ENCODE results near the gene CCDC142. TPM values are rescaled to one million over a fixed set of nuclear protein-coding genes. Genes with fewer than 3 reads are reported as not detected.
"Not testable (repeated sequence)": the region's sequence is repeated elsewhere in the genome, so short reads cannot be mapped to it uniquely, and the experiment has no call there.

CCDC142 gene
- total and polyA plus RNA-seq, 3 donors from 2014 or later: 15.5 to 30.2 (median 29.4) TPM

DNA sequence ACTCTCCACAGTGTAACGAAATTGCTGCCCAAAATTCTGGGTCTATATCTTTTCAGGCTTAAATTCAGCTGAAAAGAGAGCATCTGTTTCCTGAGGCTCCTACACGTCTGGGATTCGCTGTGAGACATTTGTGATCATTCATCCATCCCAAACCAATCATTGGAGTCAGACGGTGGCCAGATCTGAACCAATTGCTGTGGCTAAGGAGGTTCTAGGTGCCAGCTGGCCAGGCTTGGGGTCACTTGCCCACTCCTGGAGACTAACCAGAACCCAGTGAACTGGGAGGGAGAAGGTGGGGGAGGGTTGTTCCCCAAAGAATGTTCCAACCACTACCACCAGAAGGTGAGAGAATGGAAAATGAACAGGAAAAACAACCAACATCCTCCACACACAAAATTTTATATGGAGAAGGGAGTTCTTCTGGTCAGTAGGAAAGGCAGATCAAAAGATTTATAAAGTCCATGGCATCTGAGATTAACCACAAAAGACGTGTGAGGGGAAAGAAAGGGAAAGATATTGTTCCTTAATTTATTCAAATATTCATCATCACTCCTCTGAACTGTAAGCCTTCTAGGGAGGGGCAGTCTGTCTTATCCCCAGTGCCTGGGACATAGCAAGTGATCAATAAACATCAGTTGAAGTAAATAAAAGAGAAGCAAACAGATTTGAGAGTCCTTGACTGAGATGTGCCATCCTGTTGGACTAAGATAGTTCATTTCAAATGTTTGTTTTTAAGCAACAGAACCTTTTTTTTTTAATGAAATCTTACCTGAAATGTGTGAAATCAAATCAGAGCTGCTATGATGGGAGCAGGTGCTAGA lies 38.1 kb downstream of the CCDC142 start:
- H3K27me3 ChIP-seq: no peaks in the 10 kb centered on the region
- H3K4me3 ChIP-seq: no peak overlapping the region
- WGBS, 2 donors: 42 to 45% methylated on average over 5 of the region's 5 CpGs
- H3K36me3 ChIP-seq (ENCODE audit: low read depth, missing control alignments): no peaks in the 10 kb centered on the region
- H3K9me3 ChIP-seq: no peaks in the 10 kb centered on the region
- H3K27ac ChIP-seq: no peak overlapping the region
- no peak for DNase-seq
- intact Hi-C loops (cut with DNase I; ENCODE audit: low total_unique reads): no loop called here
- TF ChIP-seq, protein P1, sequence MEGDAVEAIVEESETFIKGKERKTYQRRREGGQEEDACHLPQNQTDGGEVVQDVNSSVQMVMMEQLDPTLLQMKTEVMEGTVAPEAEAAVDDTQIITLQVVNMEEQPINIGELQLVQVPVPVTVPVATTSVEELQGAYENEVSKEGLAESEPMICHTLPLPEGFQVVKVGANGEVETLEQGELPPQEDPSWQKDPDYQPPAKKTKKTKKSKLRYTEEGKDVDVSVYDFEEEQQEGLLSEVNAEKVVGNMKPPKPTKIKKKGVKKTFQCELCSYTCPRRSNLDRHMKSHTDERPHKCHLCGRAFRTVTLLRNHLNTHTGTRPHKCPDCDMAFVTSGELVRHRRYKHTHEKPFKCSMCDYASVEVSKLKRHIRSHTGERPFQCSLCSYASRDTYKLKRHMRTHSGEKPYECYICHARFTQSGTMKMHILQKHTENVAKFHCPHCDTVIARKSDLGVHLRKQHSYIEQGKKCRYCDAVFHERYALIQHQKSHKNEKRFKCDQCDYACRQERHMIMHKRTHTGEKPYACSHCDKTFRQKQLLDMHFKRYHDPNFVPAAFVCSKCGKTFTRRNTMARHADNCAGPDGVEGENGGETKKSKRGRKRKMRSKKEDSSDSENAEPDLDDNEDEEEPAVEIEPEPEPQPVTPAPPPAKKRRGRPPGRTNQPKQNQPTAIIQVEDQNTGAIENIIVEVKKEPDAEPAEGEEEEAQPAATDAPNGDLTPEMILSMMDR (IDR thresholded peaks at IDR 0.05): no peak
- no peak for TF ChIP-seq POLR2A (IDR thresholded peaks at IDR 0.05)
- H3K4me1 ChIP-seq: peaks cover 23% of the 10 kb centered on the region

DNA sequence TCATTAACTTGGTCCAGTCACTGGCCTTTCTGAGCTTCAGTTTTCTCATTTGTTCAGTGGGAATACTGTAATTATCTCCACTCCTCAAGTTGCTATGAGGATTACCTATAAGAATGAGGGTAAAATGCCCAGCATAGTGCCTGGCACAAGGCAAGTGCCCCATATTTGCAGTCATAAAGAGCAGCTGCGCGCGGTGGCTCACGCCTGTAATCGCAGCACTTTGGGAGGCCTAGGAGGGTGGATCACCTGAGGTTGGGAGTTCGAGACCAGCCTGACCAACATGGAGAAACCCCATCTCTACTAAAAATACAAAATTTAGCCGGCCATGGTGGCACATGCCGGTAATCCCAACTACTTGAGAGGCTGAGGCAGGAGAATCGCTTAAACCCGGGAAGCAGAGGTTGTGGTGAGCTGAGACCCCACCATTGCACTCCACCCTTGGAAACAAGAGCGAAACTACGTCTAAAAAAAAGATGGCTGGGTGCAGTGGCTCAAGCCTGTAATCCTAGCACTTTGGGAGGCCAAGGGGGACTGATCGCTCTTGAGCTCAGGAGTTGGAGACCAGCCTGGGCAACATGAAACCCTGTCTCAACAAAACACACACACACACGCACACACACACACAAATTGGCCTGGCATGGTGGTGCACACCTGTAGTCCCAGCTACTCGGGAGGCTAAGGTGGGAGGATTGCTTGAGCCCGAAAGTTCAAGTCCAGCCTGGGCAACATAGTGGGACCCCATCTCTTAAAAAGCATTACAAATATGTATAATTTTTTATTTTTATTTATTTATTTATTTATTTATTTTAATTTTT lies 40.1 kb downstream of the CCDC142 start:
- intact Hi-C loops (cut with DNase I; ENCODE audit: low total_unique reads); H3K9me3 ChIP-seq; H3K36me3 ChIP-seq (ENCODE audit: low read depth, missing control alignments); DNase-seq; H3K27ac ChIP-seq; H3K27me3 ChIP-seq: not testable (repeated sequence)
- Histone ChIP-seq H3K4me3 (peak overlapping the region; percentile 39 to 66), H3K4me1 (peaks cover 30% of the 10 kb centered on the region)
- 72 to 76% methylated on average over 16 of the region's 16 CpGs for WGBS, 2 donors

DNA sequence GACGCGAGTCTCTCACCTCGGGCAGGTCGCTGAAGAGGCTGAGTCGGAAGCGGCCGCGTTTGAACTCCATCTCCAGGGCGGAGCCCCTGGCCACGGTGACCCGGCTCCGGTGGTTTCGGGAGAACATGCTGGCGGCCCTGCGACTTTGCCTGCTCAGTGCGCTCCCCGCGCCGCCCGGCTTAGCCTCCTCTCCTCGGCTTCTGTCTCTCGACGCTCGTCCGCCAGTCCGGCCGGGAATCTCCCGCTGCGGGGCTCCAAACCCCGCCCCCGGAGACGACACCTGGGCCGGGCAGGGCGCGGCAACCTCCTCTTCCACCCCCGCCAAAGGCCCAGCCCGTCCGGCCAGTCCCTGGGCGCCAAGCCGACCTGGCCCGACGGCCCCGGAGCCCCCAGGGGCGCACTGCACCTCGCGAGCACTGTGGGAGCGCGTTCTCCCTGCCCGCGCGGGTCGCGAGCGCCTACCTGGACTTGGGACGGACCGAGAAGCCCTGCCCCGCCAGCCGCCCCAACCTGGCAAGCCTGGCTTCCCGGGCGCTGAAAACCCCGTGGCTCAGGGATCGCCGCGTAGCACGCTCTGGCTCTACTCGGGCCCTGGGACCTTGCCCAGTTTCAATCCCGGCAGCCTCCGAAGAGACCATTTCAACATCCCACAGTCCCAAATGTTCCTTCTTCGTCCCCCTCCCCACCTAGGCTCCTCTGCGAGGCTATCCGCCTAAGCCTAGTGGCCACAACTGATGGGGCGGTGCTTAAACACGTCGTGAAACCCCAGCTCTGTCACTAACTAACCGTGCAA lies 40.9 kb downstream of the CCDC142 start, which contains the start of gene RTKN:
Gene RTKN (minus strand): TSS at position 248 of the 793 bp plus-strand sequence. CDS start 121 bp downstream, at position 127.
- Histone ChIP-seq H3K4me3 (peak within 1 kb of the TSS; percentile 39 to 66), H3K27me3 (no peaks in the 10 kb centered on the region), H3K36me3 (ENCODE audit: low read depth, missing control alignments) (no peaks in the 10 kb centered on the region), H3K27ac (peak within 1 kb of the TSS; percentile 84 to 86), H3K4me1 (peaks cover 30% of the 10 kb centered on the region), H3K9me3 (no peaks in the 10 kb centered on the region)
- peak; percentile 46 for DNase-seq
- 8 to 14% methylated on average over 19 to 45 of the region's 75 CpGs for WGBS, 2 donors
- no peak for TF ChIP-seq POLR2A (IDR thresholded peaks at IDR 0.05)
- TF ChIP-seq, protein P1 (IDR thresholded peaks at IDR 0.05): no peak
- intact Hi-C loops (cut with DNase I; ENCODE audit: low total_unique reads): no loop called here

DNA sequence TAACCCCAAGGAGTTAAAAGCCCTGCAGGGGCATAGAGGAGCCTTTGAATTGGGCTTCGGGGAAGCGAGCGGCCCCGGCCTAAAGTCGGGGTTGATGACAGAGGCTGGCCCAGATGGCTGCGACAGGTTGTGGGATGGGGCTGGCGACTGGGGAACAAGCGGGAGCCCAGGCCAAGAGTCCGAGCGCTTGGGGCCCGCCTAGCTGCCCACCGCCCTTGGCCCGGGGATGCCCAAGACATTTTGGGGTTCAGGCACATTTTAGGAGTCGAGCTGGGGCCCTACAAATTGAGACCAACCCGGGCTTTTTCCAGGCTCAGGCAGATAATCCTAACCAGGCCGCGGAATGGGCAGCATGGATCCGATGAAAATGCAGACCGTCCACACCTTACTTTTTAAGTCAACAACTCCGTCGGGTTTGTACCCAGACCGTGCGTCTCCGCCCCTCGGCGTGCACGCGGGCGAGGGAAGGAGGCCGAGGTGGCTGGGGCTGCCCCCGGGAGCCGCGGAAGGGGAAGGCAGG lies 41.6 kb downstream of the CCDC142 start:
- DNase-seq: peak; percentile 37
- Histone ChIP-seq H3K4me1 (peaks cover 30% of the 10 kb centered on the region), H3K4me3 (peak overlapping the region; percentile 39 to 66), H3K36me3 (ENCODE audit: low read depth, missing control alignments) (no peaks in the 10 kb centered on the region), H3K9me3 (no peaks in the 10 kb centered on the region), H3K27me3 (no peaks in the 10 kb centered on the region), H3K27ac (peak overlapping the region; percentile 84 to 86)
- 16 to 20% methylated on average over 18 to 33 of the region's 33 CpGs for WGBS, 2 donors
- intact Hi-C loops (cut with DNase I; ENCODE audit: low total_unique reads): no loop called here
- TF ChIP-seq POLR2A (IDR thresholded peaks at IDR 0.05): no peak
- TF ChIP-seq, protein P1 (IDR thresholded peaks at IDR 0.05): no peak

Data from testis (tissue), 3 donors.